ENCODE data around the gene ZNF24. TPM values are rescaled to one million over a fixed set of nuclear protein-coding genes. Genes with fewer than 3 reads are reported as not detected.

The ZNF24 gene
- polyA plus RNA-seq, 3 donors = 12.9 to 64.4 (median 54.3) TPM

- Mint-ChIP-seq H3K27me3 (ENCODE audit: low read depth in 3 of 3) (peaks cover 0 to 5% (median 2%) of the 10 kb centered on the region in 3 donors), H3K9me3 (peaks cover 0 to 3% (median 0%) of the 10 kb centered on the region in 7 donors), H3K4me1 (no peaks in the 10 kb centered on the region), H3K4me3 (no peak overlapping the region), H3K36me3 (peaks cover 0 to 2% of the 10 kb centered on the region in 2 donors), H3K27ac (no peak overlapping the region)
- no peaks in the 10 kb centered on the region for H3K9me3 ChIP-seq (replicated peaks in 1 of 2; ENCODE audit: control insufficient read depth in 1 of 2, insufficient read depth in 1 of 2, low read length in 2 of 2)
- H3K79me2 ChIP-seq (ENCODE audit: insufficient read depth, low read length) = no peaks in the 10 kb centered on the region
- DNase-seq = no peak
- H3K27me3 ChIP-seq (ENCODE audit: control insufficient read depth in 2 of 2, insufficient read depth in 2 of 2, low read length in 2 of 2) = no peaks in the 10 kb centered on the region
- H3K27ac ChIP-seq (ENCODE audit: low read depth in 1 of 2, low read length in 2 of 2) = no peak overlapping the region
- H2AFZ ChIP-seq (ENCODE audit: insufficient read depth, low read depth, low read length, poor library complexity, severe bottlenecking) = no peak overlapping the region
- intact Hi-C loops (cut with micrococcal nuclease) = no loop called here
- H3K9ac ChIP-seq (ENCODE audit: insufficient read depth, low read length, poor library complexity, severe bottlenecking) = no peak overlapping the region
- no peak overlapping the region for H3K4me3 ChIP-seq (replicated peaks in 1 of 3; ENCODE audit: low read depth in 2 of 3, low read length in 3 of 3)
- 100% methylated on average over 5 of the region's 6 CpGs for WGBS (ENCODE audit: insufficient coverage)
- no peaks in the 10 kb centered on the region for H3K4me1 ChIP-seq (ENCODE audit: control insufficient read depth in 1 of 2, insufficient read depth in 2 of 2, low read length in 2 of 2)
- no peaks in the 10 kb centered on the region for H4K20me1 ChIP-seq (ENCODE audit: insufficient read depth, low read length)
- no peak for TF ChIP-seq CTCF (IDR thresholded peaks at IDR 0.05)
- no peak overlapping the region for H3K4me2 ChIP-seq (replicated peaks; ENCODE audit: extremely low read depth, low read length, poor library complexity, severe bottlenecking)
- H3K36me3 ChIP-seq (replicated peaks in 1 of 2; ENCODE audit: control insufficient read depth in 1 of 2, insufficient read depth in 2 of 2, low read length in 2 of 2) = no peaks in the 10 kb centered on the region
Measured at GRCh38 chr18:35368595-35368994, 24.4 kb upstream of the ZNF24 start.

GRCh38 chr18:35362531-35362930 is 18.3 kb upstream of the ZNF24 start:
- peaks cover 0 to 9% (median 0%) of the 10 kb centered on the region in 3 donors for H3K27me3 Mint-ChIP-seq (ENCODE audit: low read depth in 3 of 3)
- peaks cover 0 to 3% (median 0%) of the 10 kb centered on the region in 7 donors for H3K9me3 Mint-ChIP-seq
- H3K27ac Mint-ChIP-seq = no peak overlapping the region
- Histone ChIP-seq H3K27me3 (ENCODE audit: control insufficient read depth in 2 of 2, insufficient read depth in 2 of 2, low read length in 2 of 2) (no peaks in the 10 kb centered on the region), H3K27ac (ENCODE audit: low read depth in 1 of 2, low read length in 2 of 2) (no peak overlapping the region), H4K20me1 (ENCODE audit: insufficient read depth, low read length) (no peaks in the 10 kb centered on the region), H3K36me3 (replicated peaks in 1 of 2; ENCODE audit: control insufficient read depth in 1 of 2, insufficient read depth in 2 of 2, low read length in 2 of 2) (no peaks in the 10 kb centered on the region), H3K79me2 (ENCODE audit: insufficient read depth, low read length) (no peaks in the 10 kb centered on the region), H2AFZ (ENCODE audit: insufficient read depth, low read depth, low read length, poor library complexity, severe bottlenecking) (no peak overlapping the region), H3K4me1 (ENCODE audit: control insufficient read depth in 1 of 2, insufficient read depth in 2 of 2, low read length in 2 of 2) (no peaks in the 10 kb centered on the region), H3K9ac (ENCODE audit: insufficient read depth, low read length, poor library complexity, severe bottlenecking) (no peak overlapping the region), H3K4me3 (replicated peaks in 1 of 3; ENCODE audit: low read depth in 2 of 3, low read length in 3 of 3) (no peak overlapping the region), H3K4me2 (replicated peaks; ENCODE audit: extremely low read depth, low read length, poor library complexity, severe bottlenecking) (no peak overlapping the region), H3K9me3 (replicated peaks in 1 of 2; ENCODE audit: control insufficient read depth in 1 of 2, insufficient read depth in 1 of 2, low read length in 2 of 2) (no peaks in the 10 kb centered on the region)
- intact Hi-C loops (cut with micrococcal nuclease) = no loop called here
- H3K4me1 Mint-ChIP-seq = no peaks in the 10 kb centered on the region
- H3K36me3 Mint-ChIP-seq = no peaks in the 10 kb centered on the region
- DNase-seq = no peak
- no peak for TF ChIP-seq CTCF (IDR thresholded peaks at IDR 0.05)
- H3K4me3 Mint-ChIP-seq = no peak overlapping the region
